HUES6 (cell line): Measurements from ENCODE around the gene CRELD2.

Experiments
- H3K27ac ChIP-seq: 2 replicates; pipeline ENCODE4 v1.7.0; 2013; ENCODE audit warnings: low read depth, mild to moderate bottlenecking, low read length, inconsistent platforms
- H3K27me3 ChIP-seq: 2 replicates; pipeline ENCODE4 v1.6.1; 2013; ENCODE audit warnings: low read length; ENCODE audit not compliant: control insufficient read depth, insufficient read depth
- H3K36me3 ChIP-seq: 2 replicates; pipeline ENCODE4 v1.6.1; 2013; ENCODE audit warnings: low read length; ENCODE audit not compliant: control insufficient read depth, insufficient read depth
- H3K4me1 ChIP-seq: 2 replicates; pipeline ENCODE4 v1.6.1; 2013; ENCODE audit warnings: low read length; ENCODE audit not compliant: control insufficient read depth, insufficient read depth
- H3K4me3 ChIP-seq: 2 replicates; pipeline ENCODE4 v1.5.1; 2013; ENCODE audit warnings: low read depth, low read length
- H3K9ac ChIP-seq: one replicate; pipeline ENCODE4 v1.6.1; 2013; ENCODE audit warnings: mild to moderate bottlenecking, low read length
- H3K9me3 ChIP-seq: 2 replicates; pipeline ENCODE4 v1.6.1; 2013; ENCODE audit warnings: low read depth, low read length; ENCODE audit not compliant: control insufficient read depth, insufficient read depth

CRELD2 gene

GRCh38 chr22:49949914-49950292 is 31.5 kb downstream of the CRELD2 start:
- H3K4me1 ChIP-seq = peaks cover 59% of the 10 kb centered on the region
- H3K9me3 ChIP-seq = no peaks in the 10 kb centered on the region
- no peak overlapping the region for H3K4me3 ChIP-seq
- no peaks in the 10 kb centered on the region for H3K27me3 ChIP-seq
- no peak overlapping the region for H3K9ac ChIP-seq
- no peaks in the 10 kb centered on the region for H3K36me3 ChIP-seq
- no peak overlapping the region for H3K27ac ChIP-seq

GRCh38 chr22:49950396-49950994 is 32.1 kb downstream of the CRELD2 start:
- Histone ChIP-seq H3K36me3 (no peaks in the 10 kb centered on the region), H3K9me3 (no peaks in the 10 kb centered on the region), H3K27ac (no peak overlapping the region), H3K4me3 (no peak overlapping the region), H3K4me1 (peaks cover 59% of the 10 kb centered on the region), H3K27me3 (no peaks in the 10 kb centered on the region), H3K9ac (no peak overlapping the region)

GRCh38 chr22:49951000-49951677 is 32.7 kb downstream of the CRELD2 start:
- Histone ChIP-seq H3K4me3 (no peak overlapping the region), H3K4me1 (peaks cover 55% of the 10 kb centered on the region)

GRCh38 chr22:49951678-49951985 is 33.2 kb downstream of the CRELD2 start:
- Histone ChIP-seq H3K27me3 (no peaks in the 10 kb centered on the region), H3K9me3 (no peaks in the 10 kb centered on the region), H3K9ac (peak overlapping the region; percentile 58), H3K27ac (peak overlapping the region; percentile 38; the same call in 1 of the 2 replicates), H3K4me1 (peaks cover 51% of the 10 kb centered on the region), H3K4me3 (no peak overlapping the region), H3K36me3 (no peaks in the 10 kb centered on the region)

More at GRCh38 chr22:49951000-49951677, 32.7 kb downstream of the CRELD2 start:
- Histone ChIP-seq H3K27ac (no peak overlapping the region), H3K36me3 (no peaks in the 10 kb centered on the region), H3K27me3 (no peaks in the 10 kb centered on the region), H3K9me3 (no peaks in the 10 kb centered on the region), H3K9ac (no peak overlapping the region)

- no peaks in the 10 kb centered on the region for H3K36me3 ChIP-seq
- peaks cover 45% of the 10 kb centered on the region for H3K4me1 ChIP-seq
- H3K27ac ChIP-seq = peak overlapping the region; percentile 38; the same call in 1 of the 2 replicates
- H3K4me3 ChIP-seq = no peak overlapping the region
- H3K9me3 ChIP-seq = no peaks in the 10 kb centered on the region
- peak overlapping the region; percentile 58 for H3K9ac ChIP-seq
- no peaks in the 10 kb centered on the region for H3K27me3 ChIP-seq
Measured at GRCh38 chr22:49951986-49952896, 33.8 kb downstream of the CRELD2 start.

GRCh38 chr22:49953027-49953679 is 34.7 kb downstream of the CRELD2 start:
- Histone ChIP-seq H3K4me1 (peaks cover 36% of the 10 kb centered on the region), H3K27me3 (no peaks in the 10 kb centered on the region), H3K27ac (no peak overlapping the region), H3K9ac (no peak overlapping the region), H3K36me3 (no peaks in the 10 kb centered on the region), H3K9me3 (no peaks in the 10 kb centered on the region), H3K4me3 (no peak overlapping the region)

GRCh38 chr22:49953680-49954344 is 35.4 kb downstream of the CRELD2 start:
- no peaks in the 10 kb centered on the region for H3K36me3 ChIP-seq
- H3K27ac ChIP-seq = no peak overlapping the region
- H3K4me3 ChIP-seq = no peak overlapping the region
- H3K9ac ChIP-seq = no peak overlapping the region
- no peaks in the 10 kb centered on the region for H3K27me3 ChIP-seq
- peaks cover 30% of the 10 kb centered on the region; the same call in 1 of the 2 replicates for H3K4me1 ChIP-seq
- no peaks in the 10 kb centered on the region for H3K9me3 ChIP-seq

- H3K27me3 ChIP-seq = no peaks in the 10 kb centered on the region; the same call in 1 of the 2 replicates
- H3K4me1 ChIP-seq = peaks cover 31% of the 10 kb centered on the region; the same call in 1 of the 2 replicates
- H3K9ac ChIP-seq = no peak overlapping the region
- H3K36me3 ChIP-seq = no peaks in the 10 kb centered on the region
- H3K27ac ChIP-seq = no peak overlapping the region
- no peaks in the 10 kb centered on the region for H3K9me3 ChIP-seq
- no peak overlapping the region for H3K4me3 ChIP-seq
Measured at GRCh38 chr22:49954354-49954753, 35.9 kb downstream of the CRELD2 start.

GRCh38 chr22:49954991-49955580 is 36.7 kb downstream of the CRELD2 start:
- Histone ChIP-seq H3K27me3 (no peaks in the 10 kb centered on the region; the same call in 1 of the 2 replicates), H3K27ac (no peak overlapping the region), H3K9me3 (no peaks in the 10 kb centered on the region), H3K4me1 (peaks cover 37% of the 10 kb centered on the region), H3K36me3 (no peaks in the 10 kb centered on the region), H3K4me3 (no peak overlapping the region), H3K9ac (no peak overlapping the region)
